ENCODE measurements around the gene FAM114A1.
"Not testable (repeated sequence)": the region's sequence is repeated elsewhere in the genome, so short reads cannot be mapped to it uniquely, and the experiment has no call there.

FAM114A1 gene

DNA sequence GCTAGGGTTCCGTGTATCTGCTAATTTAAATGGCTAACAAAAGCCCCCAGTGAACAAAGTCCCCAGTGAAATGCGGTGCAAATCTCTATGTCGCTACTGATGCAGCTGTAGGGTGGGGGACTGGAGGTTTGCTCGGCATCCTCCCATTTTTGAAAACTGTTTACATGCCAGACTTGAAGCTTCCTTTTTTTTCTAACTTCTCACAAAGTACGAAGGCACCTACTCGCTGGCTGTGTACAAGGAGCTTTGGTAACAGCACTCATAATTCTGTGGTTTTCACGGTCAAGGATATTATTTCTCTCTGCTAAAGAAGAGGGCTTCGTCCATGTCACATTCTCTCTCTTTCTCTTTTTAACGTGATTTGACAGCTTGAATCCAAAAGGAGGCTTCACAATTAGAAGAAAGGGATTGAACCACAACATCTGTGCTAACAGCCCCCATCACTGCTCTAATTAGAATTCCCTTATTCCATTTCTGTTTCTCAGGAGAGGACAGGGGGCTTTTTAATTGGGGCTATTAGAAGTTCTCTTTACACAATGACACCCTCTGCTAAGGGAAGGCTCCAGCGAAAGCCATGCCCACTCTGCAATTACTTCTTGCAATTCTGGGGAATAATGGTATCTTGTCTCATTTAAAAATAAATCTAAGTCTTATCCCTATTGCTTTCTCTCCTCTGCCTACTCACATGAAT is 117.9 kb downstream of the FAM114A1 start:
- FAIRE-seq (peak; percentile 79), DNase-seq (ENCODE audit: insufficient read length, low spot score) (no peak)
- TF ChIP-seq POLR2A (IDR thresholded peaks at IDR 0.05; ENCODE audit: low read depth, low read length) = no peak
- TF ChIP-seq SPI1 (IDR thresholded peaks at IDR 0.05; ENCODE audit: low read depth, low read length) = no peak
- TF ChIP-seq POLR2AphosphoS5 (IDR thresholded peaks at IDR 0.05; ENCODE audit: low read depth, low read length) = no peak
- TF ChIP-seq TAF1 (IDR thresholded peaks at IDR 0.05; ENCODE audit: low read depth, low read length) = no peak
- TF ChIP-seq PAX5 (IDR thresholded peaks at IDR 0.05; ENCODE audit: insufficient read depth, low read length, severe bottlenecking) = no peak
- TF ChIP-seq POU2F2 (IDR thresholded peaks at IDR 0.05; ENCODE audit: low read depth, low read length) = no peak

DNA sequence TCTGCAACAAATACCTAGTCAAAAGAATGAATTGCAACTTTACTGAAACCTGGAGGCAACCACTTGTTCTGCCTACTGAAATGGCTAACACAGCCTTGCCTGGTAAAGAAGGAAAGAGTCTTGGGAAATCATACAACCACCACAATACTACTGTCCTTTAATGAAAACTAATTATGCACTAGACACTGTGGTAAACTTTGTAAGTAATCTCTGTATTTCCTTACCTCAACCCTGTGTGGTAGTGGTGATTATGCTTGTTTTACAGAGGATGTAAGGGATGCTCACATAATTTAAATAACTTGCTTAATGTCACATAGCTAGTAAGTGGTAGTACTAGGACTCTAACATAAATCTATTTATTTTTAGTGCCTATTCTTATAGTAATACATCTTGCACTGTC is 119.9 kb downstream of the FAM114A1 start:
- no peak for TF ChIP-seq POLR2A (IDR thresholded peaks at IDR 0.05; ENCODE audit: low read depth, low read length)
- TF ChIP-seq PAX5 (IDR thresholded peaks at IDR 0.05; ENCODE audit: insufficient read depth, low read length, severe bottlenecking) = no peak
- no peak for TF ChIP-seq SPI1 (IDR thresholded peaks at IDR 0.05; ENCODE audit: low read depth, low read length)
- TF ChIP-seq TAF1 (IDR thresholded peaks at IDR 0.05; ENCODE audit: low read depth, low read length) = no peak
- TF ChIP-seq POLR2AphosphoS5 (IDR thresholded peaks at IDR 0.05; ENCODE audit: low read depth, low read length) = no peak
- no peak for TF ChIP-seq POU2F2 (IDR thresholded peaks at IDR 0.05; ENCODE audit: low read depth, low read length)
- DNase-seq (ENCODE audit: insufficient read length, low spot score) = no peak
- FAIRE-seq = peak; percentile 67

DNA sequence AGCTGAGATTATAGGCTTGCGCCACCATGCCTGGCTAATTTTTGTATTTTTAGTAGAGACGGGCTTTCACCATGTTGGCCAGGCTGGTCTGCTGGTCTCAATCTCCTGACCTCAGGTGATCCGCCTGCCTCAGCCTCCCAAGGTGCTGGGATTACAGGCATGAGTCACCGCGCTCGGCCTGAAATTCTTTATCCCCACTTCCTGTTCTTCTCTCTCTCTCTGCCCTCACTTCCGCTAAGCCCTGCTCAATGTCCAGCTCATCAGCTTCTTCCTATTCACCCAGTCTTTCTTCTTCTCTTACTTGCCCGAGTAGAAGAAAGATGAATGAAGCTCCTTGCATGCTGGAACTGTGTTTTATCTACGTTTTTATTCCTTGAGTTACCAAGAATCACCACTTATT is 120.7 kb downstream of the FAM114A1 start:
- not testable (repeated sequence) for DNase-seq (ENCODE audit: insufficient read length, low spot score); FAIRE-seq

DNA sequence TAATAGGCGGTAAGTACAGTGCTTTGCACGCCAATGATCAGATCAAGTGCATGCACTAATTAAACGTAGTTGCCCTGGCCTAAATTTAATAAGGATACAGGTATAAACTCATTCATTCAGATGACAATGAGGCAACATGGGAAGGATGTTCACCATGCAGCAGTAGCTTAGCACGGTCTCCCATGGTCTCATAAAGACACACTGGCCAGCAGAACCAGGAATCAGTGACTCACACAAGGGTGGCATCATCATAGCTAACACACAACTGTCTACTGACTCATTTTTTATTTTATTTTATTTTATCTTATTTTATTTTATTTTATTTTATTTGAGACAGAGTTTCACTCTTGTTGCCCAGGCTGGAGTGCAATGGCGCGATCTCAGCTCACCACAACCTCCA is 121.9 kb downstream of the FAM114A1 start:
- TF ChIP-seq POLR2AphosphoS5 (IDR thresholded peaks at IDR 0.05; ENCODE audit: low read depth, low read length) (no peak), TAF1 (IDR thresholded peaks at IDR 0.05; ENCODE audit: low read depth, low read length) (no peak), PAX5 (IDR thresholded peaks at IDR 0.05; ENCODE audit: insufficient read depth, low read length, severe bottlenecking) (no peak)
- DNase-seq (ENCODE audit: insufficient read length, low spot score) = no peak
- FAIRE-seq = no peak

DNA sequence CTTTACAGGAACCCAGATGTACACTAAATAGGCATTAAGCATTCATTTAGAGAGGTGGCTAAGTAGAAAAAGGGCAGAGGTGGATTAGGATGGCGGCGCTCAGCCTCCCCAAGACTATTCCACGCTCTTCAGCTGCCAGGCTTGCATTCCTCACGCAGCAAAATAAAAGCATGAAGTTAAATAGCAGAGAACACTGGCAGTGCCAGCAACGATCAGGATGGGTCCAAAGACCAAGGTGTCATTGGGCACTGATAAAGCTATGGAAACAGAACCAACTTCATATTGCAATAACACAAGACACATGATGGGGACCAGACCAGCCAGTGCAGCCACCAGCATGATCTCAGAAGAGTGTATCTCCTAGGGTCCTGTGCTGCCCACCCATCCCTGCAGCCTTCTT is 122.6 kb downstream of the FAM114A1 start:
- TF ChIP-seq POLR2A (IDR thresholded peaks at IDR 0.05; ENCODE audit: low read depth, low read length) (no peak), SPI1 (IDR thresholded peaks at IDR 0.05; ENCODE audit: low read depth, low read length) (no peak), PAX5 (IDR thresholded peaks at IDR 0.05; ENCODE audit: insufficient read depth, low read length, severe bottlenecking) (no peak), POLR2AphosphoS5 (IDR thresholded peaks at IDR 0.05; ENCODE audit: low read depth, low read length) (no peak), TAF1 (IDR thresholded peaks at IDR 0.05; ENCODE audit: low read depth, low read length) (no peak), POU2F2 (IDR thresholded peaks at IDR 0.05; ENCODE audit: low read depth, low read length) (no peak)
- no peak for DNase-seq (ENCODE audit: insufficient read length, low spot score)
- no peak for FAIRE-seq

DNA sequence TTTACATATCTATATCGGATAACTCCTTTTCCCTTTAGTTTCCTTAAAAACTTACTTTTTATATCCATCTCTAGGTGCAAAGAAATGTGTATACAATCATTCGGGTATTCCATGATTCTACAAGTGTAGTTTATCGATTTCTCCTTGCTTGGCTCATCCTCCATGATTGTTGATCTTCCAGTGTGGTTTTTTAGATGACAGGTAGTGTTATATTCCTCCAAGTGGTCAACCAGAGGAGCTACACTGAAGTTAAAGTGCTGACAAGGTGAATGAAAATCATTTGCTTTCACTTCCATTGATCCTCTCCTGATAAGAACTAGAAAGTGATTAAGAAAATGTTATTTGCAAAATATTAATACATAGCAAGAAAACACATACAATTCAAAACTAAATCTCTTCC is 126.1 kb downstream of the FAM114A1 start:
- no peak for FAIRE-seq
- TF ChIP-seq POLR2AphosphoS5 (IDR thresholded peaks at IDR 0.05; ENCODE audit: low read depth, low read length) (no peak), PAX5 (IDR thresholded peaks at IDR 0.05; ENCODE audit: insufficient read depth, low read length, severe bottlenecking) (no peak), TAF1 (IDR thresholded peaks at IDR 0.05; ENCODE audit: low read depth, low read length) (no peak), POU2F2 (IDR thresholded peaks at IDR 0.05; ENCODE audit: low read depth, low read length) (no peak), SPI1 (IDR thresholded peaks at IDR 0.05; ENCODE audit: low read depth, low read length) (no peak)
- no peak for DNase-seq (ENCODE audit: insufficient read length, low spot score)

DNA sequence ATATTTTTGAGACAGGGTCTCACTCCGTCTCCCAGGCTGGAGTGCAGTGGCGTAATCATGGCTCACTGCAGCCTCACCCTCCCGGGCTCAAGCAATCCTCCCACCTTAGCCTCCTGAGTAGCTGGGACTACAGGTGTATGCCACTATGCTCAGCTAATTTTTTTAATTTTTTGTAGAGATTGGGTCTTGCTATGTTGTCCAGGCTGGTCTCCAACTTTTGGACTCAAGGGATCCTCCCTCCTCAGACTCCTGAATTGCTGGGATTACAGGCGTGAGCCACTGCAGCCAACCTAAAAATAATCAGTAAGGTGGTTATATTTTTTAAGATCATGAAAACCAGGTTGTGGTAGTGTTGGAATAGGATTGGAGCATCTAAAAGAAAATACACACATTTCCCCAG is 126.5 kb downstream of the FAM114A1 start:
- DNase-seq (ENCODE audit: insufficient read length, low spot score) (no peak), FAIRE-seq (no peak)
- TF ChIP-seq TAF1 (IDR thresholded peaks at IDR 0.05; ENCODE audit: low read depth, low read length) (no peak), POLR2AphosphoS5 (IDR thresholded peaks at IDR 0.05; ENCODE audit: low read depth, low read length) (no peak), POU2F2 (IDR thresholded peaks at IDR 0.05; ENCODE audit: low read depth, low read length) (no peak)

Measured in GM12891 (cell line).